H9 (cell line): ENCODE data around the gene LILRA1. TPM values are rescaled to one million over a fixed set of nuclear protein-coding genes. Genes with fewer than 3 reads are reported as not detected.
"Not testable (repeated sequence)": the region's sequence is repeated elsewhere in the genome, so short reads cannot be mapped to it uniquely, and the experiment has no call there.

ENCODE experiments used
- DNase-seq: peaks from one replicate; pipeline ENCODE4 v3.0.0-alpha.2; 2017
- H2AFZ ChIP-seq: one replicate; pipeline ENCODE4 v1.6.1; 2013; ENCODE audit warnings: mild to moderate bottlenecking, low read length, control low read depth, moderate library complexity
- H2AK5ac ChIP-seq: 2 replicates; pipeline ENCODE4 v1.6.1; 2013; ENCODE audit warnings: low read length, control low read depth, mixed read lengths; ENCODE audit not compliant: insufficient read length
- H2BK120ac ChIP-seq: one replicate; pipeline ENCODE4 v1.6.1; 2013; ENCODE audit warnings: low read depth, mild to moderate bottlenecking, low read length, control low read depth, inconsistent platforms; ENCODE audit not compliant: poor library complexity, severe bottlenecking
- H2BK12ac ChIP-seq: 2 replicates; pipeline ENCODE4 v1.6.1; 2013; ENCODE audit warnings: low read length, control low read depth, mixed read lengths, low read depth; ENCODE audit not compliant: insufficient read length
- H2BK15ac ChIP-seq: 2 replicates; pipeline ENCODE4 v1.6.1; 2013; ENCODE audit warnings: low read depth, low read length, control low read depth
- H2BK20ac ChIP-seq: one replicate; pipeline ENCODE4 v1.6.1; 2013; ENCODE audit warnings: low read depth, mild to moderate bottlenecking, low read length, control low read depth, inconsistent platforms; ENCODE audit not compliant: poor library complexity, severe bottlenecking
- H2BK5ac ChIP-seq: 2 replicates; pipeline ENCODE4 v1.6.1; 2013; ENCODE audit warnings: low read length, control low read depth, mixed read lengths; ENCODE audit not compliant: insufficient read length
- H3K14ac ChIP-seq: 2 replicates; pipeline ENCODE4 v1.6.1; 2013; ENCODE audit warnings: low read length, control low read depth; ENCODE audit not compliant: insufficient read depth
- H3K18ac ChIP-seq: 2 replicates; pipeline ENCODE4 v1.6.1; 2013; ENCODE audit warnings: low read depth, mild to moderate bottlenecking, mixed read lengths, low read length, control low read depth; ENCODE audit not compliant: insufficient read length
- H3K23ac ChIP-seq: 2 replicates; pipeline ENCODE4 v1.6.1; 2013; ENCODE audit warnings: low read length, control low read depth, mixed read lengths, low read depth; ENCODE audit not compliant: insufficient read length
- H3K23me2 ChIP-seq: 2 replicates; pipeline ENCODE4 v1.6.1; 2013; ENCODE audit warnings: low read depth, mild to moderate bottlenecking, mixed read lengths, low read length, control low read depth; ENCODE audit not compliant: insufficient read length, poor library complexity, severe bottlenecking
- H3K27ac ChIP-seq: 2 replicates; pipeline ENCODE4 v1.5.1; 2013; ENCODE audit warnings: low read length, control low read depth, mixed read lengths, low read depth; ENCODE audit not compliant: insufficient read length
- H3K27me3 ChIP-seq: 2 replicates; pipeline ENCODE4 v1.6.1; 2013; ENCODE audit warnings: low read length, control low read depth, inconsistent platforms; ENCODE audit not compliant: insufficient read depth
- H3K4ac ChIP-seq: 2 replicates; pipeline ENCODE4 v1.6.1; 2013; ENCODE audit warnings: low read depth, mild to moderate bottlenecking, control low read depth, inconsistent platforms, low read length, moderate library complexity
- H3K4me1 ChIP-seq: 2 replicates; pipeline ENCODE4 v1.6.1; 2013; ENCODE audit warnings: low read length, control low read depth, inconsistent platforms; ENCODE audit not compliant: insufficient read depth
- H3K4me2 ChIP-seq: 2 replicates; pipeline ENCODE4 v1.6.1; 2013; ENCODE audit warnings: low read length, control low read depth, mixed read lengths; ENCODE audit not compliant: insufficient read length, insufficient read depth
- H3K56ac ChIP-seq: 2 replicates; pipeline ENCODE4 v1.6.1; 2013; ENCODE audit warnings: low read depth, mild to moderate bottlenecking, mixed read lengths, low read length, control low read depth; ENCODE audit not compliant: insufficient read length
- H3K79me1 ChIP-seq: 2 replicates; pipeline ENCODE4 v1.6.1; 2013; ENCODE audit warnings: low read depth, mild to moderate bottlenecking, moderate library complexity, low read length, control low read depth, inconsistent platforms; ENCODE audit not compliant: insufficient read depth, poor library complexity, severe bottlenecking
- H3K79me2 ChIP-seq: 2 replicates; pipeline ENCODE4 v1.6.1; 2013; ENCODE audit warnings: low read length, control low read depth, inconsistent platforms; ENCODE audit not compliant: insufficient read depth
- H3K9ac ChIP-seq: 2 replicates; pipeline ENCODE4 v1.6.1; 2013; ENCODE audit warnings: low read length, control low read depth, mixed read lengths; ENCODE audit not compliant: insufficient read length; ENCODE audit errors: extremely low read depth
- H3K9me3 ChIP-seq: one replicate; pipeline ENCODE4 v1.6.1; 2013; ENCODE audit warnings: low read depth, low read length, inconsistent platforms; ENCODE audit not compliant: control insufficient read depth
- H3T11ph ChIP-seq: one replicate; pipeline ENCODE4 v1.6.1; 2013; ENCODE audit warnings: mild to moderate bottlenecking, low read length, control low read depth, inconsistent platforms
- H4K20me1 ChIP-seq: one replicate; pipeline ENCODE4 v1.6.1; 2013; ENCODE audit not compliant: control insufficient read depth, insufficient read length, insufficient read depth
- H4K5ac ChIP-seq: 2 replicates; pipeline ENCODE4 v1.6.1; 2013; ENCODE audit warnings: low read depth, mild to moderate bottlenecking, mixed read lengths, low read length, control low read depth; ENCODE audit not compliant: insufficient read length
- H4K8ac ChIP-seq: replicated peaks from 2 replicates; pipeline ENCODE4 v1.6.1; 2013; ENCODE audit warnings: low read length, control low read depth, mixed read lengths, low read depth; ENCODE audit not compliant: insufficient read length
- H4K91ac ChIP-seq: 2 replicates; pipeline ENCODE4 v1.6.1; 2013; ENCODE audit warnings: low read depth, mild to moderate bottlenecking, moderate library complexity, mixed read lengths, low read length, control low read depth; ENCODE audit not compliant: insufficient read length
- H3K27ac Mint-ChIP-seq, 3 experiments: 2 replicates in 2 of 3; 3 replicates in 1 of 3; pipeline ENCODE4 v1.8.0; 2020 to 2021; ENCODE audit warnings: mixed read lengths in 3 of 3, mild to moderate bottlenecking in 1 of 3, moderate library complexity in 1 of 3
- H3K27me3 Mint-ChIP-seq: 2 replicates; pipeline ENCODE4 v1.8.0; 2021; ENCODE audit warnings: low read depth, mild to moderate bottlenecking, moderate library complexity, mixed read lengths
- H3K36me3 Mint-ChIP-seq, 3 experiments: 2 replicates in 2 of 3; 3 replicates in 1 of 3; pipeline ENCODE4 v1.8.0; 2020 to 2021; ENCODE audit warnings: low read depth in 3 of 3, mixed read lengths in 3 of 3; ENCODE audit not compliant: insufficient read depth in 1 of 3
- H3K4me1 Mint-ChIP-seq, 2 experiments: 2 replicates each; pipeline ENCODE4 v1.8.0; 2020; ENCODE audit warnings: mixed read lengths in 2 of 2
- H3K4me3 Mint-ChIP-seq, 2 experiments: 2 replicates in 1 of 2; 3 replicates in 1 of 2; pipeline ENCODE4 v1.8.0; 2020 to 2021; ENCODE audit warnings: mild to moderate bottlenecking in 2 of 2, mixed read lengths in 2 of 2, moderate library complexity in 1 of 2
- H3K9me3 Mint-ChIP-seq, 2 experiments: 2 replicates in 1 of 2; 3 replicates in 1 of 2; pipeline ENCODE4 v1.8.0; 2020; ENCODE audit warnings: mild to moderate bottlenecking in 2 of 2, mixed read lengths in 2 of 2, moderate library complexity in 1 of 2
- CTCF ChIP-seq: fragments of 200-600 bp; sonication (generic); conservative IDR thresholded peaks from 3 replicates; pipeline ENCODE4 v1.8.0; 2021; ENCODE audit warnings: antibody characterized with exemption, mild to moderate bottlenecking
- WGBS: extraction: QIAGEN DNeasy Blood & Tissue Kit; methylation state at CpG from one replicate; pipeline ENCODE4 v1.1.7; 2013; ENCODE audit warnings: missing lambda C conversion rate, low lambda C conversion rate, mixed read lengths; ENCODE audit not compliant: insufficient read length; ENCODE audit errors: extremely low coverage; 5-methylcytosine and 5-hydroxymethylcytosine counted together
- total RNA-seq: library from RNA; stranded (reverse); gene quantifications from 2 replicates; pipeline ENCODE4 v1.2.1, GENCODE V29; 2021

The LILRA1 gene
- total RNA-seq, 1 experiment from 2014 or later, result not detected

- Mint-ChIP-seq H3K4me1 (peaks cover 3% of the 10 kb centered on the region in 2 experiments; a peak in 3 of 4 replicates), H3K27me3 (peaks cover 8% of the 10 kb centered on the region), H3K9me3 (peaks cover 83 to 87% of the 10 kb centered on the region in 2 experiments), H3K27ac (no peak overlapping the region), H3K36me3 (peaks cover under 1 to 9% (median 5%) of the 10 kb centered on the region in 3 experiments; a peak in 6 of 7 replicates), H3K4me3 (no peak overlapping the region)
- H3K27ac ChIP-seq, result no peak overlapping the region
- H3K79me2 ChIP-seq, result no peaks in the 10 kb centered on the region
- no peak overlapping the region for H2BK12ac ChIP-seq
- no peak overlapping the region for H2BK20ac ChIP-seq
- TF ChIP-seq CTCF, result no peak
- DNase-seq, result no peak
- no peak overlapping the region for H3K4me2 ChIP-seq
- WGBS, result no CpG with 5 or more reads among the region's 3 CpGs
- H3K79me1 ChIP-seq, result no peaks in the 10 kb centered on the region
- no peak overlapping the region for H2BK5ac ChIP-seq
- H3K4ac ChIP-seq, result no peak overlapping the region
- H3K56ac ChIP-seq, result no peak overlapping the region
- H3K23me2 ChIP-seq, result no peaks in the 10 kb centered on the region
- no peaks in the 10 kb centered on the region for H4K20me1 ChIP-seq
- peaks cover 55% of the 10 kb centered on the region for H3K9me3 ChIP-seq
- H2BK15ac ChIP-seq, result no peak overlapping the region
- no peak overlapping the region for H3T11ph ChIP-seq
- H3K18ac ChIP-seq, result no peak overlapping the region
- no peaks in the 10 kb centered on the region for H3K27me3 ChIP-seq
- no peak overlapping the region for H3K23ac ChIP-seq
- no peak overlapping the region for H3K14ac ChIP-seq
- no peak overlapping the region for H2AK5ac ChIP-seq
- H2BK120ac ChIP-seq, result no peak overlapping the region
- no peak overlapping the region for H4K8ac ChIP-seq
- no peak overlapping the region for H3K9ac ChIP-seq
- no peaks in the 10 kb centered on the region for H3K4me1 ChIP-seq
- H2AFZ ChIP-seq, result no peak overlapping the region
- no peak overlapping the region for H4K91ac ChIP-seq
- H4K5ac ChIP-seq, result no peak overlapping the region
Observed at GRCh38 chr19:54577334-54577733, 16.1 kb upstream of the LILRA1 start.

GRCh38 chr19:54578268-54578667 lies 15.2 kb upstream of the LILRA1 start:
- not testable (repeated sequence) for H3K27me3 Mint-ChIP-seq, H3K4me3 Mint-ChIP-seq, H3K9ac ChIP-seq, H2BK5ac ChIP-seq, H3K4ac ChIP-seq, H2BK12ac ChIP-seq, H3K23me2 ChIP-seq, H2BK120ac ChIP-seq, H3K79me1 ChIP-seq, H2BK15ac ChIP-seq, H3K4me1 ChIP-seq, H3K4me2 ChIP-seq, H3K14ac ChIP-seq, H3T11ph ChIP-seq, H4K5ac ChIP-seq, H2BK20ac ChIP-seq, DNase-seq, H3K18ac ChIP-seq, H4K91ac ChIP-seq, H3K56ac ChIP-seq, H3K27ac ChIP-seq, H2AFZ ChIP-seq, H3K27ac Mint-ChIP-seq, H3K27me3 ChIP-seq, H3K79me2 ChIP-seq, H3K4me1 Mint-ChIP-seq, H3K23ac ChIP-seq, H2AK5ac ChIP-seq, H4K8ac ChIP-seq, H4K20me1 ChIP-seq
- peaks cover 7 to 12% (median 8%) of the 10 kb centered on the region in 3 experiments; a peak in 5 of 7 replicates for H3K36me3 Mint-ChIP-seq
- H3K9me3 ChIP-seq, result peaks cover 48% of the 10 kb centered on the region
- peaks cover 83 to 87% of the 10 kb centered on the region in 2 experiments for H3K9me3 Mint-ChIP-seq
- no CpG with 5 or more reads among the region's 5 CpGs for WGBS
